K562 treated with DMSO at 1 percent for 4 hours (cell line): ENCODE data around the gene LSM14A. TPM values are rescaled to one million over a fixed set of nuclear protein-coding genes. Genes with fewer than 3 reads are reported as not detected.

Source experiments
- total RNA-seq: library from RNA; unstranded; fragments of 300-600 nt; gene quantifications from 2 replicates; pipeline ENCODE4 v1.2.3, GENCODE V29; 2022; ENCODE audit not compliant: insufficient read depth

Gene LSM14A
- 54.4 and 78.0 TPM in 2 replicates for total RNA-seq

GRCh38 chr19:34171877-34172660, at the start of gene LSM14A:
Gene LSM14A, plus strand, starts transcription at chr19:34172504. Its CDS starts 139 bp downstream, at chr19:34172643.

GRCh38 chr19:34254046-34254697, 81.9 kb downstream of the LSM14A start, which contains the start of gene GARRE1:
Gene GARRE1, plus strand, starts transcription at chr19:34254554. Its CDS starts 45,920 bp downstream, at chr19:34300474.

Other genes with a start within 250 kb of the LSM14A start
- gene GARRE1, start 82.0 kb downstream of the LSM14A start, total RNA-seq: 12.7 and 16.5 TPM in 2 replicates
- 165 and 176 TPM in 2 replicates for gene GPI, start 192.7 kb downstream of the LSM14A start, total RNA-seq
- gene PDCD2L, start 231.9 kb downstream of the LSM14A start, total RNA-seq: 15.8 and 21.1 TPM in 2 replicates